Trophoblast cell (in vitro differentiated cells and primary cell): ENCODE data around the gene SLAMF9.

Source experiments
- DNase-seq, 2 donors: peaks; one replicate each; pipeline ENCODE4 v3.0.0-alpha.2; 2016
- H2AFZ ChIP-seq: 2 replicates; pipeline ENCODE4 v1.6.1; 2013; ENCODE audit warnings: low read length, moderate library complexity, mild to moderate bottlenecking; ENCODE audit not compliant: insufficient read depth, poor library complexity
- H2AK5ac ChIP-seq: 2 replicates; pipeline ENCODE4 v1.6.1; 2013; ENCODE audit warnings: mild to moderate bottlenecking, low read length
- H2BK120ac ChIP-seq: 2 replicates; pipeline ENCODE4 v1.6.1; 2013; ENCODE audit warnings: low read length, mild to moderate bottlenecking, moderate library complexity; ENCODE audit not compliant: insufficient read depth, poor library complexity
- H2BK12ac ChIP-seq: 2 replicates; pipeline ENCODE4 v1.6.1; 2013; ENCODE audit warnings: mild to moderate bottlenecking, low read length, moderate library complexity
- H2BK5ac ChIP-seq: 2 replicates; pipeline ENCODE4 v1.6.1; 2013; ENCODE audit warnings: low read length, low read depth, moderate library complexity, mild to moderate bottlenecking; ENCODE audit not compliant: poor library complexity
- H3K14ac ChIP-seq: 2 replicates; pipeline ENCODE4 v1.6.1; 2013; ENCODE audit warnings: mild to moderate bottlenecking, low read length
- H3K18ac ChIP-seq: 2 replicates; pipeline ENCODE4 v1.6.1; 2013; ENCODE audit warnings: mild to moderate bottlenecking, low read length
- H3K23ac ChIP-seq: 2 replicates; pipeline ENCODE4 v1.6.1; 2013; ENCODE audit warnings: low read length
- H3K27ac ChIP-seq: 2 replicates; pipeline ENCODE4 v1.5.1; 2013; ENCODE audit warnings: low read depth, mild to moderate bottlenecking, inconsistent platforms, low read length, moderate library complexity
- H3K27me3 ChIP-seq: 2 replicates; pipeline ENCODE4 v1.6.1; 2013; ENCODE audit warnings: inconsistent platforms, mild to moderate bottlenecking, low read length, moderate library complexity; ENCODE audit not compliant: insufficient read depth
- H3K36me3 ChIP-seq, 2 experiments: 1 replicate in 1 of 2; 2 replicates in 1 of 2; pipeline ENCODE4 v1.6.1; 2013; ENCODE audit warnings: low read length in 2 of 2, mild to moderate bottlenecking in 2 of 2, moderate library complexity in 1 of 2; ENCODE audit not compliant: insufficient read depth in 2 of 2, control insufficient read depth in 1 of 2
- H3K4ac ChIP-seq: 2 replicates; pipeline ENCODE4 v1.6.1; 2013; ENCODE audit warnings: low read depth, mild to moderate bottlenecking, low read length, moderate library complexity
- H3K4me1 ChIP-seq, 2 experiments: 1 replicate in 1 of 2; 2 replicates in 1 of 2; pipeline ENCODE4 v1.6.1; 2013; ENCODE audit warnings: low read length in 2 of 2, mild to moderate bottlenecking in 2 of 2, moderate library complexity in 1 of 2; ENCODE audit not compliant: insufficient read depth in 2 of 2, control insufficient read depth in 1 of 2
- H3K4me2 ChIP-seq: 2 replicates; pipeline ENCODE4 v1.6.1; 2013; ENCODE audit warnings: inconsistent platforms, mild to moderate bottlenecking, low read length, moderate library complexity
- H3K4me3 ChIP-seq: 2 replicates; pipeline ENCODE4 v1.5.1; 2013; ENCODE audit warnings: mild to moderate bottlenecking, low read depth, low read length, inconsistent platforms
- H3K79me1 ChIP-seq: one replicate; pipeline ENCODE4 v1.6.1; 2013; ENCODE audit warnings: low read length
- H3K79me2 ChIP-seq: 2 replicates; pipeline ENCODE4 v1.6.1; 2013; ENCODE audit warnings: low read length, mild to moderate bottlenecking; ENCODE audit not compliant: control insufficient read depth, insufficient read depth, poor library complexity
- H3K9ac ChIP-seq: 2 replicates; pipeline ENCODE4 v1.6.1; 2013; ENCODE audit warnings: mild to moderate bottlenecking, low read length
- H3K9me3 ChIP-seq: 2 replicates; pipeline ENCODE4 v1.6.1; 2013; ENCODE audit warnings: low read depth, mild to moderate bottlenecking, control low read depth, inconsistent platforms, low read length; ENCODE audit not compliant: insufficient read depth
- H4K12ac ChIP-seq: 2 replicates; pipeline ENCODE4 v1.6.1; 2013; ENCODE audit warnings: low read depth, mild to moderate bottlenecking, low read length, moderate library complexity
- H4K8ac ChIP-seq: 2 replicates; pipeline ENCODE4 v1.6.1; 2013; ENCODE audit warnings: low read depth, mild to moderate bottlenecking, low read length, moderate library complexity
- H4K91ac ChIP-seq: one replicate; pipeline ENCODE4 v1.6.1; 2013; ENCODE audit warnings: low read depth, mild to moderate bottlenecking, low read length, moderate library complexity
- WGBS: extraction: QIAGEN DNeasy Blood & Tissue Kit; methylation state at CpG from one replicate; pipeline ENCODE4 v1.1.7; 2013; ENCODE audit warnings: missing lambda C conversion rate; ENCODE audit not compliant: insufficient read length, insufficient coverage; ENCODE audit errors: extremely low coverage; 5-methylcytosine and 5-hydroxymethylcytosine counted together

SLAMF9 gene

DNA sequence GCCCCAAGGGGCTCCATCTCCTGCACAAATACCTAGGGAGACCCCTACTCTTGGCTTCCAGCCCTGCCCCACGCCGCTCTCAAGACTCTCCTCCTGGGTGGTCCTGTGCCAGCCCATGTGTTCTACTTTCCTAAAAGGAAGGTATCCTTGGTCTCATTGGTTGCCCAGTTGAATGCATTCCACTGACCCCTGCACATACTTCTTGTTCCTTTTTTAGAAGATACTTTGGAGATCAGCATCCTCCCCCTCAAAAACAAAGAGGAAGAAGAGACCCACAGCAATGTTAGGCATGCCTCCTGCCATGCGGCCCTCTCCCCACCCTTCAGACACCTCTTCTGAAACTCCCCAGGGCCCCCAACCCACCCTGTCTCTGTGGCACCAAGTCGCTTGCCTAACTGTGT is 4.1 kb downstream of the SLAMF9 start:
- Histone ChIP-seq H4K8ac (no peak overlapping the region), H3K9ac (no peak overlapping the region), H3K4me1 (peaks cover 5 to 7% of the 10 kb centered on the region in 2 experiments), H3K4me2 (no peak overlapping the region), H3K27me3 (no peaks in the 10 kb centered on the region), H3K18ac (no peak overlapping the region), H2BK120ac (no peak overlapping the region), H3K14ac (no peak overlapping the region), H3K4ac (no peak overlapping the region), H3K23ac (no peak overlapping the region), H2AK5ac (no peak overlapping the region), H2AFZ (no peak overlapping the region), H3K79me2 (peaks cover 2% of the 10 kb centered on the region), H2BK5ac (no peak overlapping the region), H4K12ac (no peak overlapping the region), H3K36me3 (no peaks in the 10 kb centered on the region), H3K9me3 (peaks cover 2% of the 10 kb centered on the region), H3K79me1 (no peaks in the 10 kb centered on the region), H3K4me3 (no peak overlapping the region), H3K27ac (no peak overlapping the region), H4K91ac (no peak overlapping the region), H2BK12ac (no peak overlapping the region)
- no peak for DNase-seq
- no CpG with 5 or more reads among the region's 4 CpGs for WGBS

DNA sequence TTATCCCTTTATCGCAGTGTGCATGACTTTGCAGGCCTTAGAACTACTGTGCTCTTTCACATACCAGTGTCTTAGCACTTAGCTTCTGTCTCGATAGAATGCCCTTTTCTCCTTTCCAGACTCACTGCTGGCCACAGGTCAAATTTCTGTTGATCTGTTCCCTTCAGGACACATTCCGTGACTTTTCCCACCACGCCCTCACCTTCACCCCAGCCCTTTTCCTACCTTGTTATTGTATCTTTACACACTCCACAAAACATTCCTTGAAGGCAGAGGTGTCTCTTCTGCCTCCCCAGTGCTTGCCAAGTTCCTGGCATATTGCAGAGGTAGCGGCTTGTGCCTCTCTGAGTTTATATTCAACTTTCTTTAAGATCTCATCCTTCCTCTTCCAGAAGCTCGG is 4.9 kb downstream of the SLAMF9 start:
- no peak overlapping the region for H2BK12ac ChIP-seq
- H3K18ac ChIP-seq, result no peak overlapping the region
- no peak overlapping the region for H3K27ac ChIP-seq
- no peak overlapping the region for H3K9ac ChIP-seq
- H3K36me3 ChIP-seq, result no peaks in the 10 kb centered on the region
- H4K12ac ChIP-seq, result no peak overlapping the region
- peaks cover 2% of the 10 kb centered on the region for H3K79me2 ChIP-seq
- no peak overlapping the region for H3K4ac ChIP-seq
- peaks cover 5 to 9% of the 10 kb centered on the region in 2 experiments for H3K4me1 ChIP-seq
- H2AFZ ChIP-seq, result no peak overlapping the region
- H3K23ac ChIP-seq, result no peak overlapping the region
- no peak overlapping the region for H2AK5ac ChIP-seq
- H3K79me1 ChIP-seq, result no peaks in the 10 kb centered on the region
- no peak for DNase-seq
- no CpG with 5 or more reads among the region's 6 CpGs for WGBS
- no peak overlapping the region for H3K4me3 ChIP-seq
- no peak overlapping the region for H3K14ac ChIP-seq
- no peak overlapping the region for H2BK5ac ChIP-seq
- no peak overlapping the region for H3K4me2 ChIP-seq
- no peak overlapping the region for H4K91ac ChIP-seq
- no peak overlapping the region for H4K8ac ChIP-seq
- H3K27me3 ChIP-seq, result no peaks in the 10 kb centered on the region
- H3K9me3 ChIP-seq, result peaks cover 2% of the 10 kb centered on the region
- no peak overlapping the region for H2BK120ac ChIP-seq

DNA sequence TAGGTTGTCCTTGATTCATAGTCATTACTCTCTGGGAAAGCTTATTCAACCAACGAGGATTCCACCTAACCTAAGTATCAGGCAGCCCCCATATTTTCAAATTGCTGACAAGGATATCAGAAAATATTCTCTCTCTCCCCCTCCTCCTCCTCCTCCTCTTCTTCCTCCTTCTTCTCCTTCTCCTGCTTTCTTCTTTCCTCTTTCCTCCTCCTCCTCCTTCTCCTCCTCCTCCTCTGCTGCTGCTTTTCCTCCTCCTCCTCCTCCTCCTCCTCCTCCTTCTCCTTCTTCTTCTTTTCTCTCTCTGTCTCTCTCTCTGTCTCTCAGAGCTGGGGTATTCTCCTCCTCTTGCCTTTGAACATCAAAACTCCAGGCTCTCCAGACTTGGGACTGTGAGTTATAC is 6.1 kb downstream of the SLAMF9 start:
- Histone ChIP-seq H3K4ac (no peak overlapping the region), H3K79me2 (peaks cover 2% of the 10 kb centered on the region), H3K9ac (no peak overlapping the region), H3K27ac (no peak overlapping the region), H3K4me2 (no peak overlapping the region), H3K36me3 (no peaks in the 10 kb centered on the region), H3K4me1 (peaks cover 5 to 7% of the 10 kb centered on the region in 2 experiments), H2AK5ac (no peak overlapping the region), H3K4me3 (no peak overlapping the region), H3K23ac (no peak overlapping the region), H3K79me1 (no peaks in the 10 kb centered on the region), H4K12ac (no peak overlapping the region), H2BK5ac (no peak overlapping the region), H2AFZ (no peak overlapping the region), H2BK12ac (no peak overlapping the region), H3K18ac (no peak overlapping the region), H3K14ac (no peak overlapping the region), H4K91ac (no peak overlapping the region), H4K8ac (no peak overlapping the region), H3K27me3 (no peaks in the 10 kb centered on the region), H3K9me3 (no peaks in the 10 kb centered on the region), H2BK120ac (no peak overlapping the region)
- WGBS, result no CpG with 5 or more reads among the region's 1 CpG
- DNase-seq, result no peak

DNA sequence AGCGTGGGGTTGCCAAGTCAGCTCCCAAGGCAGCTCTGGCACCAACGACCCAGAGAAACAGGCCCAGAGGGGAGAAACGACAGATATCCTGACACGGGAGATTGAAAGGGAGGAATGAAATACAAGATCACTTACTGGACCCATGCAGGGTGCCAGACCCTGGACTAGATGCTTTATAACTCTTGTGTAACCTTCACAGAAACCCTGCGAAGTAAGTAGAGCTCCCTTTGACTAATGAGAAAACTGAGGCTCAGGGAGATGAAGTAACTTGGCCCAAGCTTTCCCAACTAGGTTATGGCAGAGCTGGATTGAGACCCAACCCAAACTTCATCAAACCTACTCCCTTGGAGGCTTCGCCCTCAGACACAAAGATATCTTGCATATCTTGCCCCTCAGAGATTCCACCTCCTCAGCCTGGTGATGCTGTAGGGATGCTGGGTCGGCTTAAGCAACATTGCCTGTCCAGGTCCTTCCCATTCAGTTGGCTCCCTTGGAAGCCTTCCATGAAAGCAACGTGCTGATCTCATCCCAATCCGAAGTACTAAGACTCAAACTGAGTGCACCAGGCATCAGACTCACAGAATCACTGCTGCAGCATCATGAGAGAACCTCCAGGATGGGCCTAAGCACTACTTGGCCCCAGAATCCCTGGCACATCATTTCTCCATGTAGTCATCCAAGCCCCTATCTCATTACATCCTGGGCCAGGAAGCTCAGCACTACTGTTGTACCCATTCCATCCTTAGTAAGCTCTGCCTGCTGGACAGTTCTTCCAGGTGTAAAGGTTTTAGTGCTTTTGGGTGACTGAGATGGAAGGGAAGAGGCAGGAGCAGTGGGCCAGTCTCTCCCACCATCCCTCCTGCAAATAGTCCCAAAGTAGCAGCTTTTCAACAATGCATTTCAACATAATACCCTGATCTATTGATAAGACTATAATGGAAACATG is 7.5 kb downstream of the SLAMF9 start:
- Histone ChIP-seq H2AFZ (peak overlapping the region; percentile 13), H3K4me3 (no peak overlapping the region), H3K4me1 (peaks cover 5 to 7% of the 10 kb centered on the region in 2 experiments), H3K79me2 (peaks cover 2% of the 10 kb centered on the region), H4K8ac (peak overlapping the region; percentile 29), H2BK5ac (no peak overlapping the region), H2AK5ac (no peak overlapping the region), H3K27me3 (no peaks in the 10 kb centered on the region), H2BK12ac (no peak overlapping the region), H3K9me3 (no peaks in the 10 kb centered on the region), H3K36me3 (no peaks in the 10 kb centered on the region), H3K23ac (no peak overlapping the region), H3K27ac (no peak overlapping the region), H3K14ac (no peak overlapping the region), H4K12ac (no peak overlapping the region), H3K4me2 (peak overlapping the region; percentile 95), H4K91ac (no peak overlapping the region), H3K18ac (no peak overlapping the region), H2BK120ac (no peak overlapping the region), H3K9ac (no peak overlapping the region), H3K4ac (no peak overlapping the region), H3K79me1 (no peaks in the 10 kb centered on the region)
- DNase-seq, result no peak
- WGBS, result no CpG with 5 or more reads among the region's 9 CpGs
